Chondrocyte (in vitro differentiated cells): Measurements from ENCODE around the gene KCNAB2. TPM values are rescaled to one million over a fixed set of nuclear protein-coding genes. Genes with fewer than 3 reads are reported as not detected.

Experiments used
- DNase-seq: peaks from one replicate; pipeline ENCODE4 v3.0.0; 2021; ENCODE audit warnings: mixed read lengths, low spot score
- H3K27ac Mint-ChIP-seq: one replicate; pipeline ENCODE4 v1.8.0; 2021; ENCODE audit warnings: mild to moderate bottlenecking, moderate library complexity, mixed read lengths; ENCODE audit not compliant: unreplicated experiment
- H3K27me3 Mint-ChIP-seq: 2 replicates; pipeline ENCODE4 v1.8.0; 2021; ENCODE audit warnings: low read depth, mixed read lengths
- H3K36me3 Mint-ChIP-seq: 2 replicates; pipeline ENCODE4 v1.8.0; 2021; ENCODE audit warnings: low read depth, mixed read lengths
- H3K4me1 Mint-ChIP-seq: 2 replicates; pipeline ENCODE4 v1.8.0; 2021; ENCODE audit warnings: low read depth, mild to moderate bottlenecking, mixed read lengths
- H3K4me3 Mint-ChIP-seq: one replicate; pipeline ENCODE4 v1.8.0; 2021; ENCODE audit warnings: mild to moderate bottlenecking, moderate library complexity, mixed read lengths; ENCODE audit not compliant: unreplicated experiment
- H3K9me3 Mint-ChIP-seq: 2 replicates; pipeline ENCODE4 v1.8.0; 2021; ENCODE audit warnings: low read depth, mixed read lengths
- total RNA-seq: library from RNA; stranded (reverse); gene quantifications from 3 replicates; pipeline ENCODE4 v1.2.1, GENCODE V29; 2021
- TF ChIP-seq, protein P1 (sequence below): fragments of 200-600 bp; sonication (generic); IDR thresholded peaks from 2 replicates; pipeline ENCODE4 v1.5.0; 2021; ENCODE audit warnings: antibody characterized with exemption, mild to moderate bottlenecking, moderate library complexity

Gene KCNAB2
- total RNA-seq, 1 donor from 2014 or later: 5.2 TPM

- H3K4me1 Mint-ChIP-seq: no peaks in the 10 kb centered on the region
- TF ChIP-seq, protein P1, sequence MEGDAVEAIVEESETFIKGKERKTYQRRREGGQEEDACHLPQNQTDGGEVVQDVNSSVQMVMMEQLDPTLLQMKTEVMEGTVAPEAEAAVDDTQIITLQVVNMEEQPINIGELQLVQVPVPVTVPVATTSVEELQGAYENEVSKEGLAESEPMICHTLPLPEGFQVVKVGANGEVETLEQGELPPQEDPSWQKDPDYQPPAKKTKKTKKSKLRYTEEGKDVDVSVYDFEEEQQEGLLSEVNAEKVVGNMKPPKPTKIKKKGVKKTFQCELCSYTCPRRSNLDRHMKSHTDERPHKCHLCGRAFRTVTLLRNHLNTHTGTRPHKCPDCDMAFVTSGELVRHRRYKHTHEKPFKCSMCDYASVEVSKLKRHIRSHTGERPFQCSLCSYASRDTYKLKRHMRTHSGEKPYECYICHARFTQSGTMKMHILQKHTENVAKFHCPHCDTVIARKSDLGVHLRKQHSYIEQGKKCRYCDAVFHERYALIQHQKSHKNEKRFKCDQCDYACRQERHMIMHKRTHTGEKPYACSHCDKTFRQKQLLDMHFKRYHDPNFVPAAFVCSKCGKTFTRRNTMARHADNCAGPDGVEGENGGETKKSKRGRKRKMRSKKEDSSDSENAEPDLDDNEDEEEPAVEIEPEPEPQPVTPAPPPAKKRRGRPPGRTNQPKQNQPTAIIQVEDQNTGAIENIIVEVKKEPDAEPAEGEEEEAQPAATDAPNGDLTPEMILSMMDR: no peak
- H3K9me3 Mint-ChIP-seq: peaks cover 3% of the 10 kb centered on the region
- no peak overlapping the region for H3K27ac Mint-ChIP-seq
- no peaks in the 10 kb centered on the region for H3K36me3 Mint-ChIP-seq
- peaks cover 6% of the 10 kb centered on the region for H3K27me3 Mint-ChIP-seq
- no peak overlapping the region for H3K4me3 Mint-ChIP-seq
- DNase-seq: no peak
These were observed 31.8 kb downstream of the KCNAB2 start for GRCh38 chr1:6077506-6077905.

- TF ChIP-seq, protein P1: no peak
- Mint-ChIP-seq H3K36me3 (no peaks in the 10 kb centered on the region), H3K27ac (no peak overlapping the region), H3K4me1 (no peaks in the 10 kb centered on the region), H3K4me3 (no peak overlapping the region), H3K9me3 (peaks cover 3% of the 10 kb centered on the region), H3K27me3 (peaks cover 6% of the 10 kb centered on the region)
- DNase-seq: peak; percentile 85
These were observed 32.2 kb downstream of the KCNAB2 start for GRCh38 chr1:6077919-6078318.

GRCh38 chr1:6080469-6080868 is 34.8 kb downstream of the KCNAB2 start:
- DNase-seq: no peak
- Mint-ChIP-seq H3K36me3 (peaks cover 1% of the 10 kb centered on the region), H3K27me3 (peaks cover 12% of the 10 kb centered on the region), H3K4me3 (no peak overlapping the region), H3K4me1 (no peaks in the 10 kb centered on the region), H3K9me3 (peaks cover 3% of the 10 kb centered on the region), H3K27ac (no peak overlapping the region)
- TF ChIP-seq, protein P1: no peak

GRCh38 chr1:6081901-6082300 is 36.2 kb downstream of the KCNAB2 start:
- no peak for DNase-seq
- Mint-ChIP-seq H3K36me3 (peaks cover 1% of the 10 kb centered on the region), H3K27ac (no peak overlapping the region), H3K27me3 (peaks cover 16% of the 10 kb centered on the region), H3K4me1 (no peaks in the 10 kb centered on the region), H3K4me3 (no peak overlapping the region), H3K9me3 (no peaks in the 10 kb centered on the region)
- TF ChIP-seq, protein P1: no peak

GRCh38 chr1:6082430-6082971 is 36.8 kb downstream of the KCNAB2 start:
- Mint-ChIP-seq H3K27me3 (peaks cover 16% of the 10 kb centered on the region), H3K4me1 (no peaks in the 10 kb centered on the region), H3K36me3 (peaks cover 1% of the 10 kb centered on the region), H3K9me3 (no peaks in the 10 kb centered on the region), H3K4me3 (no peak overlapping the region), H3K27ac (no peak overlapping the region)
- DNase-seq: no peak
- TF ChIP-seq, protein P1: peak; percentile 59
